ENCODE data around the gene TMEM256.

TMEM256 gene

DNA sequence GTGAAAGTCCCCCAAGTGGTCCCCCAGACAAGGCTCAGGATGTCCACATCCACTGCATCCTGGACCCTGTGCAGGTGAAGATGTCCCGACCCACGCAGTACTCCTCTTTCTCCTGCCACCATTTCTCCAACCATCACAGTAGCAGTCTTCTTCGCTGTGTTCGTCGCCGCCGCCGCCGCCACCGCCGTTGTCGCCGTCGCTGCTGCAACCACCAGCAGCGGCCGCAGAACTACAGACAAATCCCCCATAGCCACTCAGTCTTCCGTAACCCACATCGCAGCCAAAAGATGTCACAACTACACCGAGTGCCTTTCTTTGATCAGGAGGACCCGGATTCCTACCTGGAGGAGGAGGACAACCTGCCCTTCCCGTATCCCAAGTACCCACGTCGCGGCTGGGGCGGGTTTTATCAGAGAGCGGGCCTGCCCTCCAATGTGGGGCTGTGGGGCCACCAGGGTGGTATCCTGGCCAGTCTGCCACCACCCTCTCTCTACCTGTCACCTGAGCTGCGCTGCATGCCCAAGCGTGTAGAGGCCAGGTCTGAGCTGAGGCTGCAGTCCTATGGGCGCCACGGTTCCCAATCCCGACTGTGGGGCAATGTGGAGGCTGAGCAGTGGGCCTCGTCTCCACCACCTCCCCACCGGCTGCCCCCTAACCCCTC is 22.4 kb upstream of the TMEM256 start:
- no peak for ATAC-seq (replicated peaks; ENCODE audit: extremely low read depth, poor library complexity, severe bottlenecking)
- H3K36me3 Mint-ChIP-seq (ENCODE audit: insufficient read depth), result peaks cover 4% of the 10 kb centered on the region
- no peaks in the 10 kb centered on the region for H3K27me3 Mint-ChIP-seq

DNA sequence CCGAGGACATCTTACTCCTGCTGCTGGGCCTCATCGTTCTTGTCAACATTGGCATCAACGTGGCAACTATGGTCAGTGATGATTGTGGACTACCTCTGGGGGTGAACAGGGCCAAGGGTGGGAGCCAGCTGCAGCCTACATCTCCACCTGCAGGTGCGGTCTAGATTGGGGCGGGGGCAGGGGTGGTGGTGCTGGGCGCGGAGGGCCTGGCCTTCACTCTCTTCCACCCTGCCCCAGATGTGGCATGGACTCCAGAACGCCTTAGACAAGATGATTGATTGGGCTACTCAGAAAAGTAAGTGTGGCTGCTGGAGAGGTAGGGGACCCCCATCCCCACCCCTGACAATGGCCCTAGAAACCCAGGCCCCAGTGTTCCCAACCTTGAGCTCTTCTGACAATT is 21.9 kb upstream of the TMEM256 start:
- no peaks in the 10 kb centered on the region for H3K9me3 Mint-ChIP-seq
- no peaks in the 10 kb centered on the region for H3K27me3 Mint-ChIP-seq
- no peak for ATAC-seq (replicated peaks; ENCODE audit: extremely low read depth, poor library complexity, severe bottlenecking)

More for the DNA sequence above, 22.4 kb upstream of the TMEM256 start:
- Mint-ChIP-seq H3K27ac (ENCODE audit: low read depth) (no peak overlapping the region), H3K4me3 (no peak overlapping the region), H3K9me3 (no peaks in the 10 kb centered on the region), H3K4me1 (no peaks in the 10 kb centered on the region)
- no peak for DNase-seq (ENCODE audit: low spot score in 2 of 2)

DNA sequence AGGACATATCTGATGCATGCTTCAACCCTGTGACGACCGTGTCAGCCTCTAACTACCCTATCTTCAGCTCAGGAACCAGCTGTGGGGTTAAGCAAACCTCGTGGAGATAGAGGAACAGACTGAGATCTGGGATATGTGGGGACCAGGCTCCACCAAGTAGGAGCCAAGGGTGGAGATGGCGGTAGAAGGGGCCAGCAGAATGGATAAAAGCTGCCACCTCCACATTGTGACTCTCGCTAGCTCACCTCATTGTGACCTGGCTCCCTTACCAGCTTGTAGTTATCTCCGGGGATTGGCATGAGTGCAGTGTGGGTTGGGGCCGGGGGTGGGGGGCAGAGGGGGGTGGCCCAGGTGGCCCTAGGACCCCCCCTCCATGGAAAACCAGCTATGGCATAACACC is 21.4 kb upstream of the TMEM256 start, which contains the start of gene SPEM2:
TSS of gene SPEM2 (plus strand) at position 301 of the 400 bp plus-strand sequence. CDS start at position 374, 73 bp downstream.
- DNase-seq (ENCODE audit: low spot score in 2 of 2), result no peak
- no peak for ATAC-seq (replicated peaks; ENCODE audit: extremely low read depth, poor library complexity, severe bottlenecking)
- Mint-ChIP-seq H3K4me1 (no peaks in the 10 kb centered on the region), H3K36me3 (ENCODE audit: insufficient read depth) (peaks cover 4% of the 10 kb centered on the region), H3K27ac (ENCODE audit: low read depth) (peak within 1 kb of the TSS; percentile 8), H3K27me3 (no peaks in the 10 kb centered on the region), H3K9me3 (no peaks in the 10 kb centered on the region), H3K4me3 (no peak within 1 kb of the TSS)

More for the DNA sequence above, 21.9 kb upstream of the TMEM256 start:
- H3K4me3 Mint-ChIP-seq, result no peak overlapping the region
- no peak for DNase-seq (ENCODE audit: low spot score in 2 of 2)
- H3K4me1 Mint-ChIP-seq, result no peaks in the 10 kb centered on the region
- H3K27ac Mint-ChIP-seq (ENCODE audit: low read depth), result no peak overlapping the region
- H3K36me3 Mint-ChIP-seq (ENCODE audit: insufficient read depth), result peaks cover 4% of the 10 kb centered on the region

DNA sequence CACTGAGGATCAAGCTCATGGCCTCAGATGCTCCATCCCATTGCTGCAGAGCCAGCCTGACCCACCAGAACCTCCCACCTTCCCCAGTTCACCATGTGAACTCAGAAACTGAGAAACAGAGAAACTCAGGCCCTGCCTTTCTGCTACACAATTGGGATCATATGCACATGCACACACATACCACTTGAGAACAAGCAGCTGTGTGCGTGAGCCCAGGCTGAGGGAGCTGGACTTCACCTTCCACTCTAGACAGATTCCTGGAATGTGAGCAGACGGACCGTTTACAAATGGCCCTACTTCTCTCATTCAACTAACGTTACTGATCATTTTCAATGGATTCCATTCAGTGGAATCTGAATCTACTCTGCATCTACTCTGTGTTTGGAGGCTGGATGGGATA is 19.8 kb upstream of the TMEM256 start:
- H3K27ac Mint-ChIP-seq (ENCODE audit: low read depth), result no peak overlapping the region
- H3K4me1 Mint-ChIP-seq, result no peaks in the 10 kb centered on the region
- DNase-seq (ENCODE audit: low spot score in 2 of 2), result no peak
- H3K9me3 Mint-ChIP-seq, result no peaks in the 10 kb centered on the region
- H3K4me3 Mint-ChIP-seq, result no peak overlapping the region
- peaks cover 2% of the 10 kb centered on the region for H3K36me3 Mint-ChIP-seq (ENCODE audit: insufficient read depth)
- H3K27me3 Mint-ChIP-seq, result peaks cover 9% of the 10 kb centered on the region
- ATAC-seq (replicated peaks; ENCODE audit: extremely low read depth, poor library complexity, severe bottlenecking), result no peak

DNA sequence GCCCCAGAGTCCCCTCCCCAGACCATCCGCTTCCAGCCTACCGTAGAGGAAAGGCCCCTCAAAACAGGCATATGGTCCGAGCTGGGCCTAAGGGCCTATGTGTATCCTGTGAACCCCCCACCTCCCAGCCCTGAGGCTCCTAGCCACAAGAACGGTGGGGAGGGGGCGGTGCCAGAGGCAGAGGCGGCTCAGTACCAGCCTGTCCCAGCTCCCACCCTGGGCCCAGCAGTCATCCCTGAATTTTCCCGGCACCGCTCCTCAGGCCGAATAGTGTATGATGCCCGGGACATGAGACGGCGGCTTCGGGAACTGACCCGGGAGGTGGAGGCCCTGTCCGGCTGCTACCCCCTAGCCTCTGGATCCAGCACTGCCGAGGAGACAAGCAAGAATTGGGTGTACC is 17.3 kb upstream of the TMEM256 start:
- Mint-ChIP-seq H3K36me3 (ENCODE audit: insufficient read depth) (peaks cover 2% of the 10 kb centered on the region), H3K27me3 (peaks cover 11% of the 10 kb centered on the region), H3K27ac (ENCODE audit: low read depth) (no peak overlapping the region), H3K4me1 (no peaks in the 10 kb centered on the region), H3K4me3 (no peak overlapping the region), H3K9me3 (no peaks in the 10 kb centered on the region)
- ATAC-seq (replicated peaks; ENCODE audit: extremely low read depth, poor library complexity, severe bottlenecking), result no peak
- DNase-seq (ENCODE audit: low spot score in 2 of 2), result no peak

DNA sequence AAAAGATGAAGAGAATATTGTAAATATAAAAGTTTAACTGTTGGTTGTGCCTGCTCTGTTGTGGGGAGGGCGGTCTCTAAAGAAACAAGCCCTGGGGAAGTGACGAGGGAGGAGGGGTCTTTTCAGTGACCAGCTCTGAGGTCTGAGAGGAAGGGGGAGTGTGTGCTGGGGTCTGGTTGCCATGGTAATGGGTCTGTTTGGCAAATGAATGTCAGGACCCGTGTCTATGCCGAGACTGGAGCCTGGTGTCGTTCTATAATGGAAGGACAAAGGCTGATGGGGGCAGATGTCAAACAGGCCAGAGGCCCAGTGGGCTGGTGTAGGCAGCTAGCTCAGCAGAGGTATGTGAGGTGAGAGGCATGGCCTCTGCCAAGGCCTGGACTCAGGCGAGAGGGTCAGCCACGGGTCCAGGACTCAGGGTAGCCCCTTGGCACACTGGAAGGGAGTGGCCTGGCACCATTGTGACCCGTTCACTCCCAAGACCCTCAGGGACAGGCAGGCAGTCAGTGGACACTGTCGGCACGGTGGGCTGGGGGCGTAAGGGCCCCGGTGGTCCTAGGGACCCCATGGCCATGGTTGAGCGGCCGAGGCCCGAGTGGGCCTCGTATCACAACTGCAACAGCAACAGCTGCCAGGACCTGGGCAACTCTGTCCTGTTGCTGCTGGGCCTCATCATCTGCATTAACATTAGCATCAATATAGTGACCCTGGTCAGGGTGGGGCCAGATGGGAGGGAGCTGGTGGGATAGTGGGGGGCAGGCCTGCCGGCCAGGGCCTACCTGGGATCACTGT is 16.1 kb upstream of the TMEM256 start, which contains the start of gene SPEM1:
TSS of gene SPEM1 (plus strand) at position 506 of the 792 bp plus-strand sequence. CDS start at position 567, 61 bp downstream.
- H3K36me3 Mint-ChIP-seq (ENCODE audit: insufficient read depth), result no peaks in the 10 kb centered on the region
- ATAC-seq (replicated peaks; ENCODE audit: extremely low read depth, poor library complexity, severe bottlenecking), result no peak
- H3K9me3 Mint-ChIP-seq, result no peaks in the 10 kb centered on the region
- no peak within 1 kb of the TSS for H3K27ac Mint-ChIP-seq (ENCODE audit: low read depth)
- H3K27me3 Mint-ChIP-seq, result peaks cover 11% of the 10 kb centered on the region
- H3K4me3 Mint-ChIP-seq, result no peak within 1 kb of the TSS
- no peaks in the 10 kb centered on the region for H3K4me1 Mint-ChIP-seq
- DNase-seq (ENCODE audit: low spot score in 2 of 2), result no peak

DNA sequence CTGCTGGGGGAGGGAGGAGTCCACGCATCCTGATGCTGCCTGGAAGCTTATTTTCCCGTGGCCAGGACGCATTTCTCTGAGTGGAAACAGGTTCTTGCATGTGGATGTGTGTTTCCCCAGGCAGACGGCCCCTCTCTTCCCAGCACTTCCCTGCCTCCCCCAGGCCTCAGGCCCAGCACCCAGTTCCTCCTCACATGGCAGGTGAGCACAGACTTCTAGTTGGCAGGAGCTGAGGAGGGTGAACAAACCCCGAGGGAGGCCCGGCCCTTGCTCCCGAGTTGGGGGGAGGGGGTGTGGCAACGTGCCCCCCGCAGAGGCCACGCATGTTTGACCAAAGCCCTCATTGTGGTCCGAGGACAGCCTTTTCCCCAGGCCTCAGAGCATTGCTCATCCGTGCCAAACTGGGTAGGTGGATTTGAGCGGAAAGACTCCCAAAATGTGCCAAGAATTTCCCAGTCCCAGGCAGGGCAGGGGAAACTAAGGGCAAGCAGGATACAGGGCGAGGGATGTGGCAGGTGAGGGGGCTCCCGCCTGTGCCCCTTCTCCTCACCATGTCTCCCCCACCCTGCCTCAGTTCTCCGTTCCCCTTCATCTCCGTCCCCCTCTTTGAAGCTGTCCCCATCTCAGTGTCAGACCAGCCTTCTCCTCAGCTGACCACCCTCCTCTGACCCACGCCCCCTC is 14.7 kb upstream of the TMEM256 start:
- H3K4me3 Mint-ChIP-seq, result no peak overlapping the region
- ATAC-seq (replicated peaks; ENCODE audit: extremely low read depth, poor library complexity, severe bottlenecking) (no peak), DNase-seq (ENCODE audit: low spot score in 2 of 2) (no peak)
- no peaks in the 10 kb centered on the region for H3K9me3 Mint-ChIP-seq
- H3K27me3 Mint-ChIP-seq, result peaks cover 11% of the 10 kb centered on the region
- no peaks in the 10 kb centered on the region for H3K4me1 Mint-ChIP-seq
- no peak overlapping the region for H3K27ac Mint-ChIP-seq (ENCODE audit: low read depth)
- H3K36me3 Mint-ChIP-seq (ENCODE audit: insufficient read depth), result no peaks in the 10 kb centered on the region

DNA sequence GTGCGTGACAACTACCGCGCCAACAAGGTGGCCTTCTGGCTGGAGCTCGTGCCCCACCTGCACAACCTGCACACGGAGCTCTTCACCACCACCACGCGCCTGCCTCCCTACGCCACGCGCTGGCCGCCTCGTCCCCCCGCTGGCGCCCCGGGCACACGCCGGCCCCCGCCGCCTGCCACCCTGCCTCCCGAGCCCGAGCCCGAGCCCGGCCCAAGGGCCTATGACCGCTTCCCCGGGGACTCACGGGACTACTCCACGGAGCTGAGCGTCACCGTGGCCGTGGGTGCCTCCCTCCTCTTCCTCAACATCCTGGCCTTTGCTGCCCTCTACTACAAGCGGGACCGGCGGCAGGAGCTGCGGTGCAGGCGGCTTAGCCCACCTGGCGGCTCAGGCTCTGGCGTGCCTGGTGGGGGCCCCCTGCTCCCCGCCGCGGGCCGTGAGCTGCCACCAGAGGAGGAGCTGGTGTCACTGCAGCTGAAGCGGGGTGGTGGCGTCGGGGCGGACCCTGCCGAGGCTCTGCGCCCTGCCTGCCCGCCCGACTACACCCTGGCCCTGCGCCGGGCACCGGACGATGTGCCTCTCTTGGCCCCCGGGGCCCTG is 13.3 kb upstream of the TMEM256 start:
- Mint-ChIP-seq H3K27ac (ENCODE audit: low read depth) (no peak overlapping the region), H3K4me3 (no peak overlapping the region), H3K36me3 (ENCODE audit: insufficient read depth) (peaks cover 2% of the 10 kb centered on the region), H3K4me1 (no peaks in the 10 kb centered on the region), H3K9me3 (no peaks in the 10 kb centered on the region), H3K27me3 (peaks cover 11% of the 10 kb centered on the region)
- no peak for DNase-seq (ENCODE audit: low spot score in 2 of 2)
- no peak for ATAC-seq (replicated peaks; ENCODE audit: extremely low read depth, poor library complexity, severe bottlenecking)

DNA sequence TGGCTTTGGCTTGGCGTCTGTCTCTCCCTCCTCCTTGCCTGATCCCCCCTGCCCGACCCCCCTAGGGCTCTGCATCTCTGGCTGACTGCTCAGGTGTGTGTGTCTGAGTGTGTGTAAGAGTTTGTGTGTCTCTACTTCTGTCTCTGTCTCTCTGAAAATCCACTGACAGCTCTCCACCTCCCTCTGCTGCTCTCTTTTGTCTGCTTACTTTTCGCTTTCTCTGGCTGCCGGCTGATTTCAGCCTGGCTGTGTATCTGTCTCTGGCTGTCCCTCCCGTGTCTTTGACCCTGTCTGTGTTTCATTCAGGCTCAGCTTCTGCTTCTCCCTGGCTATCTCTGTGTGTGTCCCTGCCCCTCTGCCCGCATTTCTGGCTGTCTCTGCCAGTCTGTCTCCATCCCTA is 12.4 kb upstream of the TMEM256 start:
- no peak for ATAC-seq (replicated peaks; ENCODE audit: extremely low read depth, poor library complexity, severe bottlenecking)
- no peaks in the 10 kb centered on the region for H3K9me3 Mint-ChIP-seq
- no peak overlapping the region for H3K4me3 Mint-ChIP-seq
- peaks cover 2% of the 10 kb centered on the region for H3K36me3 Mint-ChIP-seq (ENCODE audit: insufficient read depth)
- H3K27ac Mint-ChIP-seq (ENCODE audit: low read depth), result no peak overlapping the region
- H3K27me3 Mint-ChIP-seq, result peaks cover 11% of the 10 kb centered on the region
- no peaks in the 10 kb centered on the region for H3K4me1 Mint-ChIP-seq
- no peak for DNase-seq (ENCODE audit: low spot score in 2 of 2)

DNA sequence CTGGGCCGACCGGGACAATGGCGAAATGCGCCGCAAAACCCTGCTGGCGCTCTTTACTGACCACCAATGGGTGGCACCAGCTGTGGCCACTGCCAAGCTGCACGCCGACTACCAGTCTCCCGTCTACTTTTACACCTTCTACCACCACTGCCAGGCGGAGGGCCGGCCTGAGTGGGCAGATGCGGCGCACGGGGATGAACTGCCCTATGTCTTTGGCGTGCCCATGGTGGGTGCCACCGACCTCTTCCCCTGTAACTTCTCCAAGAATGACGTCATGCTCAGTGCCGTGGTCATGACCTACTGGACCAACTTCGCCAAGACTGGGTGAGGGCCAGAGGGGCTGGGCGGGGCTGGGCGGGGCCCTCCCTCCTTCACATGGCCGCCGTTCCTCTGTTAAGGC is 11.9 kb upstream of the TMEM256 start:
- Mint-ChIP-seq H3K4me1 (no peaks in the 10 kb centered on the region), H3K4me3 (no peak overlapping the region), H3K27me3 (peaks cover 11% of the 10 kb centered on the region), H3K27ac (ENCODE audit: low read depth) (no peak overlapping the region), H3K9me3 (no peaks in the 10 kb centered on the region), H3K36me3 (ENCODE audit: insufficient read depth) (peaks cover 2% of the 10 kb centered on the region)
- DNase-seq (ENCODE audit: low spot score in 2 of 2), result no peak
- no peak for ATAC-seq (replicated peaks; ENCODE audit: extremely low read depth, poor library complexity, severe bottlenecking)

DNA sequence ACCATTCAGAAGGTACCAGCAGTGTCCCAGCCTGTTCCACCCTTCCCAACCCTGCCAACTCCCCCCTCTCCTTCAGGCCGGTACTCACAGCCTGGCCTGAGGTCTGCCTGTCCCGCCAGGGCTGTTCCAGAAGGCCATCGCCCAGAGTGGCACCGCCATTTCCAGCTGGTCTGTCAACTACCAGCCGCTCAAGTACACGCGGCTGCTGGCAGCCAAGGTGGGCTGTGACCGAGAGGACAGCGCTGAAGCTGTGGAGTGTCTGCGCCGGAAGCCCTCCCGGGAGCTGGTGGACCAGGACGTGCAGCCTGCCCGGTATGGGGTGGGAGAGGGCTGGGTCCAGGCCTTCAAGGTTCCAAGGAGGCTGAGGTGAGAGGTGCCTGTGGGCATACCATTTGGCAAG is 10.9 kb upstream of the TMEM256 start:
- Mint-ChIP-seq H3K9me3 (no peaks in the 10 kb centered on the region), H3K36me3 (ENCODE audit: insufficient read depth) (peaks cover 2% of the 10 kb centered on the region), H3K4me1 (no peaks in the 10 kb centered on the region), H3K27me3 (peaks cover 11% of the 10 kb centered on the region), H3K4me3 (no peak overlapping the region), H3K27ac (ENCODE audit: low read depth) (no peak overlapping the region)
- DNase-seq (ENCODE audit: low spot score in 2 of 2), result no peak
- ATAC-seq (replicated peaks; ENCODE audit: extremely low read depth, poor library complexity, severe bottlenecking), result no peak

DNA sequence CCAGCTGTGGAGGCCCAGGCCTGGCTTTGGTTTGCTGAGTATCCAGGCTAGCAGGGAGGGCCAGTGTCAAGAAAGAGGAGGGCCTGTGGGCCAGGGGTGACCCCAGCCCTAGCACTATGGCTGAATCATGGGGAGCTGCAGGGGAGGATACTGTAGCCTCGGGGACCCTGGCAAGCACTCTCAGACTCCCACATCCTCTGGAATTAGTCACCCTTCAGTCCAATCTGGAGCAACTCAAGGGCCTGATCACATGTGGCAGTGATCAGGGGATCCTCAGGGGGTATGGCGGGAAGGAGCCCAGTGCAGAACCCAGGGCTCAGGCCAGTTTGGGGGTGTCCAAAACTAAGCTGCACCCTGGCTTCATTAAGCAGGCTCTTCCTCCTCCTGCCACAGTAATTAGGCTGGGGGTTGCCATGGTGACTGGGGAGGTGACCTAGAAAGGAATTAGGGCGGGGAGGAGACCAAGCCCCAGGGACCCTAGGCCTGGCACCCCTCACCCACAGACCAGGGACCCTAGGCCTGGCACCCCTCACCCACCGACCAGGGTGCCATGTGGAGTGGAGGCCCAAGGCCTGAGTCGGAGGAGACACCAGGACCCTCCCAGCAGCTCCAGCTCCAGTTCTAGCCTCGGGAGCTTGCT is 9.6 kb upstream of the TMEM256 start:
- Mint-ChIP-seq H3K27ac (ENCODE audit: low read depth) (no peak overlapping the region), H3K4me1 (no peaks in the 10 kb centered on the region), H3K27me3 (no peaks in the 10 kb centered on the region), H3K4me3 (no peak overlapping the region), H3K9me3 (no peaks in the 10 kb centered on the region), H3K36me3 (ENCODE audit: insufficient read depth) (peaks cover 2% of the 10 kb centered on the region)
- no peak for ATAC-seq (replicated peaks; ENCODE audit: extremely low read depth, poor library complexity, severe bottlenecking)
- no peak for DNase-seq (ENCODE audit: low spot score in 2 of 2)

Data from central memory CD8-positive, alpha-beta T cell (primary cell).